HepG2 (cell line): ENCODE measurements around the gene CKM. TPM values are rescaled to one million over a fixed set of nuclear protein-coding genes. Genes with fewer than 3 reads are reported as not detected.

Experiments used
- ATAC-seq: fragments of 200-7000 bp; cut with Tn5 transposase; 3 replicates; pipeline ENCODE4 v1.9.1; 2020; ENCODE audit warnings: mild to moderate bottlenecking, moderate library complexity
- BruUV-seq: library from RNA; stranded (reverse); fragments of 400-500 nt; replicated peaks from 2 replicates; lab custom pipeline; 2021; lab: Mats Ljungman, UMichigan
- CTCF ChIA-PET: fragments of 300-600 bp; formaldehyde crosslinking; extraction: SDS; loops from one replicate; lab custom pipeline; 2021; ENCODE audit warnings: low total read pairs, inconsistent platforms, low intra/inter-chr PET ratio; lab: Yijun Ruan, JAX
- POLR2A ChIA-PET: fragments of 350-600 bp; sonication (Branson Sonifier 250); formaldehyde crosslinking; loops from one replicate; lab custom pipeline; 2020; ENCODE audit warnings: antibody characterized with exemption, inconsistent platforms; lab: Yijun Ruan, JAX
- DNase-seq: peaks from one replicate; pipeline ENCODE4 v3.0.0-alpha.2; 2015; ENCODE audit warnings: low spot score
- FAIRE-seq: peaks from 3 replicates; lab custom pipeline; 2011; peaks lifted over from hg19 to GRCh38; lab: Jason Lieb, UNC
- H2AFZ ChIP-seq: one replicate; pipeline ENCODE4 v1.6.1; 2011; ENCODE audit warnings: low read length, inconsistent platforms
- H3K27ac ChIP-seq: fragments of 300-600 bp; 3 replicates; pipeline ENCODE4 v1.8.0; 2011; ENCODE audit warnings: mixed run types, mild to moderate bottlenecking, mixed read lengths, low read length, inconsistent platforms; ENCODE audit not compliant: insufficient read depth; ENCODE audit errors: extremely low read length
- H3K27me3 ChIP-seq, 2 experiments: fragments of 200-600 bp in 1 of 2; 2 replicates in 1 of 2; 3 replicates in 1 of 2; pipeline versions ENCODE4 v1.6.0 to v1.8.0; 2011; ENCODE audit warnings: low read length in 2 of 2, mild to moderate bottlenecking in 2 of 2, moderate library complexity in 2 of 2, inconsistent platforms in 1 of 2; ENCODE audit not compliant: insufficient read depth in 2 of 2, control insufficient read depth in 1 of 2
- H3K36me3 ChIP-seq, 2 experiments: fragments of 200-600 bp in 1 of 2; replicated peaks in 1 of 2; 2 replicates in 1 of 2; 3 replicates in 1 of 2; pipeline versions ENCODE4 v1.5.1 to v1.8.0; 2011; ENCODE audit warnings: low read length in 2 of 2, inconsistent platforms in 1 of 2; ENCODE audit not compliant: insufficient read depth in 2 of 2, control insufficient read depth in 1 of 2
- H3K4me1 ChIP-seq: 2 replicates; pipeline ENCODE4 v1.5.1; 2012; ENCODE audit warnings: low read length, inconsistent platforms; ENCODE audit not compliant: insufficient read depth
- H3K4me2 ChIP-seq: 2 replicates; pipeline ENCODE4 v1.6.0; 2011; ENCODE audit warnings: low read depth, low read length, inconsistent platforms
- H3K4me3 ChIP-seq, 3 experiments: fragments of 200-600 bp in 1 of 3; sonication (generic), shearing (Covaris generic) in 1 of 3; replicated peaks in 1 of 3; 2 replicates each; pipeline ENCODE4 v1.5.1; 2011 to 2016; ENCODE audit warnings: low read length in 3 of 3, inconsistent platforms in 2 of 3, low read depth in 2 of 3, mild to moderate bottlenecking in 2 of 3, control low read depth in 1 of 3, mixed read lengths in 1 of 3; ENCODE audit not compliant: insufficient read depth in 1 of 3
- H3K79me2 ChIP-seq: one replicate; pipeline ENCODE4 v1.6.1; 2011; ENCODE audit warnings: low read length, inconsistent platforms; ENCODE audit not compliant: insufficient read depth
- H3K9ac ChIP-seq: 2 replicates; pipeline ENCODE4 v1.6.0; 2011; ENCODE audit warnings: mild to moderate bottlenecking, low read depth, low read length, inconsistent platforms; ENCODE audit not compliant: insufficient read depth
- H3K9me3 ChIP-seq: 2 replicates; pipeline ENCODE4 v1.5.1; 2012; ENCODE audit warnings: mild to moderate bottlenecking, low read length
- H4K20me1 ChIP-seq: 2 replicates; pipeline ENCODE4 v1.6.0; 2011; ENCODE audit warnings: inconsistent platforms, mild to moderate bottlenecking, low read length, moderate library complexity; ENCODE audit not compliant: insufficient read depth
- ZNF121 ChIP-seq: sonication (generic); formaldehyde crosslinking; IDR thresholded peaks from 2 replicates; pipeline ENCODE4 v1.5.0; 2020; ENCODE audit warnings: mild to moderate bottlenecking, missing genetic modification reagents
- ZNF230 ChIP-seq: sonication (generic); formaldehyde crosslinking; IDR thresholded peaks from 2 replicates; pipeline ENCODE4 v1.4.0; 2020; ENCODE audit warnings: mild to moderate bottlenecking, missing genetic modification reagents
- WGBS: methylation state at CpG from one replicate; pipeline ENCODE4 v1.1.6; 2017; ENCODE audit warnings: low lambda C conversion rate; 5-methylcytosine and 5-hydroxymethylcytosine counted together
- in situ Hi-C: cut with HindIII; loops from 2 replicates; pipeline ENCODE4 v1.10.0; 2017; ENCODE audit warnings: low pct_unique_long_range_greater_than_20kb; ENCODE audit not compliant: extremely low pct_ligation_motif_present
- intact Hi-C: fragments of 100-400 bp; cut with micrococcal nuclease; formaldehyde crosslinking; loops from one replicate; pipeline ENCODE4 v1.10.0; 2022; ENCODE audit not compliant: unreplicated experiment
- polyA plus RNA-seq, 8 experiments: library from polyadenylated mRNA; depleted of rRNA in 3 of 8; stranded (reverse) in 7 of 8; unstranded in 1 of 8; fragments of >200 nt; fragmentation: Illumina TruSeq in 4 of 8; extraction: Trizol in 4 of 8; gene quantifications; 2 replicates each; pipeline versions ENCODE4 v1.2.1 to v1.2.3, GENCODE V29; 2011 to 2016; ENCODE audit warnings: low read depth in 4 of 8, missing spikeins in 1 of 8, mixed read lengths in 1 of 8; ENCODE audit not compliant: insufficient read depth in 1 of 8
- total RNA-seq, 5 experiments: library from RNA; depleted of rRNA; stranded (reverse); fragments of >200 nt; fragmentation: Illumina TruSeq; extraction: Trizol; gene quantifications; 2 replicates each; pipeline ENCODE4 v1.2.3, GENCODE V29; 2016; ENCODE audit warnings: low read depth in 1 of 5

Gene CKM
- total and polyA plus RNA-seq, 2 of the 13 experiments (the other 11 are each of a cell fraction or from before 2014, with no cell fraction given), result 0.54 to 0.80 TPM

GRCh38 chr19:45256836-45257235 is 65.8 kb downstream of the CKM start:
- WGBS, result 95% methylated on average over 4 of the region's 4 CpGs
- POLR2A ChIA-PET, result interaction anchor here (0.6 to 1.0 kb wide), 2 partner anchors 16 to 76 kb away, joined by 3 to 4 read pairs; no protein-coding TSS in a partner anchor
- no peak for FAIRE-seq

More at GRCh38 chr19:45256836-45257235, 65.8 kb downstream of the CKM start:
- Histone ChIP-seq H3K27me3 (no peaks in the 10 kb centered on the region), H4K20me1 (no peaks in the 10 kb centered on the region), H3K9ac (no peak overlapping the region), H3K4me1 (peaks cover 56% of the 10 kb centered on the region), H3K9me3 (no peaks in the 10 kb centered on the region), H2AFZ (no peak overlapping the region), H3K79me2 (peaks cover 34% of the 10 kb centered on the region), H3K4me2 (no peak overlapping the region), H3K36me3 (peaks cover 0 to 1% of the 10 kb centered on the region in 2 experiments; a peak in 2 of 5 replicates), H3K4me3 (no peak overlapping the region), H3K27ac (no peak overlapping the region)
- ATAC-seq (no peak), DNase-seq (no peak)
- TF ChIP-seq ZNF121 (peak; percentile 50; the same call in 1 of the 2 replicates), ZNF230 (CRISPR knock-in tag) (no peak)
- in situ Hi-C loops (no loop called here), intact Hi-C loops (no loop called here)
- CTCF ChIA-PET, result no interaction called here
- no TSS peak for BruUV-seq

Other genes starting within 250 kb of the CKM start
- 0.62 and 0.63 TPM in 2 replicates for gene ZNF296, start 246.4 kb downstream of the CKM start, total RNA-seq (2016; rRNA removed; fragmentation: Illumina TruSeq; extraction: Trizol)
- gene ZNF296, start 246.4 kb downstream of the CKM start, polyA plus RNA-seq (2011; rRNA removed), result 0.26 and 0.39 TPM in 2 replicates
- gene GEMIN7, start 243.6 kb downstream of the CKM start, total RNA-seq (2016; rRNA removed; fragmentation: Illumina TruSeq; extraction: Trizol), result 30.6 and 42.0 TPM in 2 replicates
- gene GEMIN7, start 243.6 kb downstream of the CKM start, polyA plus RNA-seq (2011; rRNA removed), result 22.2 and 24.1 TPM in 2 replicates
- gene PPP1R37, start 229.7 kb downstream of the CKM start, total RNA-seq (2016; rRNA removed; fragmentation: Illumina TruSeq; extraction: Trizol), result 9.2 and 14.3 TPM in 2 replicates
- gene PPP1R37, start 229.7 kb downstream of the CKM start, polyA plus RNA-seq (2011; rRNA removed), result 9.0 and 13.9 TPM in 2 replicates
- gene NKPD1, start 161.9 kb downstream of the CKM start, total RNA-seq (2016; rRNA removed; fragmentation: Illumina TruSeq; extraction: Trizol), result not detected in 2 replicates
- 0.03 and 0.10 TPM in 2 replicates for gene NKPD1, start 161.9 kb downstream of the CKM start, polyA plus RNA-seq (2011; rRNA removed)
- gene TRAPPC6A, start 144.6 kb downstream of the CKM start, total RNA-seq (2016; rRNA removed; fragmentation: Illumina TruSeq; extraction: Trizol), result 6.2 and 6.5 TPM in 2 replicates
- gene TRAPPC6A, start 144.6 kb downstream of the CKM start, polyA plus RNA-seq (2011; rRNA removed), result 21.0 and 27.2 TPM in 2 replicates
- gene BLOC1S3, start 144.1 kb downstream of the CKM start, total RNA-seq (2016; rRNA removed; fragmentation: Illumina TruSeq; extraction: Trizol), result 3.2 and 4.3 TPM in 2 replicates
- gene BLOC1S3, start 144.1 kb downstream of the CKM start, polyA plus RNA-seq (2011; rRNA removed), result 4.8 TPM in 2 replicates
- gene EXOC3L2, start 77.5 kb downstream of the CKM start, total RNA-seq (2016; rRNA removed; fragmentation: Illumina TruSeq; extraction: Trizol), result not detected in 2 replicates
- 0.21 TPM in 1 of 2 replicates, not detected in the other for gene EXOC3L2, start 77.5 kb downstream of the CKM start, polyA plus RNA-seq (2011; rRNA removed)
- 7.0 and 7.6 TPM in 2 replicates for gene MARK4, start 71.6 kb downstream of the CKM start, total RNA-seq (2016; rRNA removed; fragmentation: Illumina TruSeq; extraction: Trizol)
- 11.4 and 12.2 TPM in 2 replicates for gene MARK4, start 71.6 kb downstream of the CKM start, polyA plus RNA-seq (2011; rRNA removed)
- not detected in 2 replicates for gene KLC3, start 17.9 kb upstream of the CKM start, total RNA-seq (2016; rRNA removed; fragmentation: Illumina TruSeq; extraction: Trizol)
- gene KLC3, start 17.9 kb upstream of the CKM start, polyA plus RNA-seq (2011; rRNA removed), result 0.13 and 0.26 TPM in 2 replicates
- gene ERCC2, start 47.7 kb upstream of the CKM start, total RNA-seq (2016; rRNA removed; fragmentation: Illumina TruSeq; extraction: Trizol), result 20.5 and 25.4 TPM in 2 replicates
- 49.2 and 63.4 TPM in 2 replicates for gene ERCC2, start 47.7 kb upstream of the CKM start, polyA plus RNA-seq (2011; rRNA removed)
- 1.3 and 1.6 TPM in 2 replicates for gene PPP1R13L, start 82.2 kb upstream of the CKM start, total RNA-seq (2016; rRNA removed; fragmentation: Illumina TruSeq; extraction: Trizol)
- 6.6 and 8.8 TPM in 2 replicates for gene PPP1R13L, start 82.2 kb upstream of the CKM start, polyA plus RNA-seq (2011; rRNA removed)
- gene POLR1G, start 83.8 kb upstream of the CKM start, total RNA-seq (2016; rRNA removed; fragmentation: Illumina TruSeq; extraction: Trizol), result 20.8 and 23.3 TPM in 2 replicates
- gene POLR1G, start 83.8 kb upstream of the CKM start, polyA plus RNA-seq (2011; rRNA removed), result 3.5 and 4.3 TPM in 2 replicates
- 39.3 and 40.0 TPM in 2 replicates for gene ERCC1, start 101.0 kb upstream of the CKM start, total RNA-seq (2016; rRNA removed; fragmentation: Illumina TruSeq; extraction: Trizol)
- 66.4 and 76.6 TPM in 2 replicates for gene ERCC1, start 101.0 kb upstream of the CKM start, polyA plus RNA-seq (2011; rRNA removed)
- 0.21 and 6.0 TPM in 2 replicates for gene FOSB, start 145.1 kb upstream of the CKM start, total RNA-seq (2016; rRNA removed; fragmentation: Illumina TruSeq; extraction: Trizol)
- 2.8 TPM in 2 replicates for gene FOSB, start 145.1 kb upstream of the CKM start, polyA plus RNA-seq (2011; rRNA removed)
- gene RTN2, start 174.2 kb upstream of the CKM start, total RNA-seq (2016; rRNA removed; fragmentation: Illumina TruSeq; extraction: Trizol), result 2.1 and 2.9 TPM in 2 replicates
- gene RTN2, start 174.2 kb upstream of the CKM start, polyA plus RNA-seq (2011; rRNA removed), result 17.1 and 18.0 TPM in 2 replicates
- 0.31 and 0.67 TPM in 2 replicates for gene PPM1N, start 175.6 kb upstream of the CKM start, total RNA-seq (2016; rRNA removed; fragmentation: Illumina TruSeq; extraction: Trizol)
- gene PPM1N, start 175.6 kb upstream of the CKM start, polyA plus RNA-seq (2011; rRNA removed), result 1.3 and 1.8 TPM in 2 replicates
- gene VASP, start 184.6 kb upstream of the CKM start, total RNA-seq (2016; rRNA removed; fragmentation: Illumina TruSeq; extraction: Trizol), result 64.6 and 67.1 TPM in 2 replicates
- 41.8 and 49.1 TPM in 2 replicates for gene VASP, start 184.6 kb upstream of the CKM start, polyA plus RNA-seq (2011; rRNA removed)